ENCODE results near the gene FBXL16. TPM values are rescaled to one million over a fixed set of nuclear protein-coding genes. Genes with fewer than 3 reads are reported as not detected.

FBXL16 gene
- total RNA-seq, 4 donors from 2014 or later, result 13.7 to 23.1 (median 17.9) TPM

- Histone ChIP-seq H3K4me3 (peak within 1 kb of the TSS; percentile 38), H3K27ac (no peak within 1 kb of the TSS), H3K4me1 (peaks cover 54% of the 10 kb centered on the region), H3K36me3 (peaks cover 37% of the 10 kb centered on the region), H3K27me3 (peaks cover 4% of the 10 kb centered on the region), H3K9me3 (no peaks in the 10 kb centered on the region)
- WGBS, result 0% methylated on average over 3 of the region's 73 CpGs
- DNase-seq (ENCODE audit: low spot score in 2 of 2), result no peak
- no peak for TF ChIP-seq EP300 (IDR thresholded peaks at IDR 0.05)
- TF ChIP-seq POLR2AphosphoS5 (IDR thresholded peaks at IDR 0.05), result no peak
- TF ChIP-seq CTCF (IDR thresholded peaks at IDR 0.05), result no peak
- TF ChIP-seq POLR2A (IDR thresholded peaks at IDR 0.05), result no peak
Observed at GRCh38 chr16:674968-675883, 30.4 kb downstream of the FBXL16 start, which contains the start of gene RHBDL1. Gene RHBDL1, plus strand, starts transcription at chr16:675671. Its CDS starts 120 bp downstream, at chr16:675791.

- Histone ChIP-seq H3K4me1 (peaks cover 50% of the 10 kb centered on the region), H3K27ac (no peak overlapping the region), H3K27me3 (peaks cover 4% of the 10 kb centered on the region), H3K9me3 (no peaks in the 10 kb centered on the region), H3K36me3 (peaks cover 46% of the 10 kb centered on the region), H3K4me3 (no peak overlapping the region)
- TF ChIP-seq CTCF (IDR thresholded peaks at IDR 0.05) (no peak), POLR2A (IDR thresholded peaks at IDR 0.05) (no peak), EP300 (IDR thresholded peaks at IDR 0.05) (no peak), POLR2AphosphoS5 (IDR thresholded peaks at IDR 0.05) (no peak)
- WGBS, result 70% methylated on average over 6 of the region's 22 CpGs
- no peak for DNase-seq (ENCODE audit: low spot score in 2 of 2)
Observed at GRCh38 chr16:674214-674881, 31.3 kb downstream of the FBXL16 start.

DNA sequence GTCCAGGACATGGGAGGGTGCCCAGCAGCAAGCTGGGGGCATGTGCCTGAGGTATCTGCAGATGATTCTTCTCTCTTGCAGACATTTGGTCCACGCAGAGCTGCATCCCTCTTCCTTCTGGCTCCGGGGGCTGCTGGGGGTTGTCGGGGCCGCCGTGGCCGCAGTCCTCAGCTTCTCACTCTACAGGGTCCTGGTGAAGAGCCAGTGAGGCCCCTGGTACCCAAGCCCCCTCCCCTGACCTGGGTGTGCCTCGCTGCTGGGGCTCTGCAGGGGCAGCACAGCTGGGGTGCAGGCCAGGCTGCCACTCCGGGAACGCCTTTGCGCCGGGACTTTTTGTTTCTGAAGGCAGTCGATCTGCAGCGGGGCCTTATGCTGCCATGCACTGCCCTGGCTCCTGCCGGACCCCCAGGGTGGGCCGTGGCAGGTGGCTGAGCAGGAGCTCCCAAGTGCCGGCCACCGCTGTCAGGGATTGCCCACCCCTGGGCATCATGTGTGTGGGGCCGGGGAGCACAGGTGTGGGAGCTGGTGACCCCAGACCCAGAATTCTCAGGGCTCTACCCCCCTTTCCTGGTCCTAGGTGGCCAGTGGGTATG is 32.1 kb downstream of the FBXL16 start:
- Histone ChIP-seq H3K4me3 (no peak overlapping the region), H3K27ac (no peak overlapping the region), H3K27me3 (peaks cover 4% of the 10 kb centered on the region), H3K9me3 (no peaks in the 10 kb centered on the region), H3K36me3 (peaks cover 51% of the 10 kb centered on the region), H3K4me1 (peaks cover 50% of the 10 kb centered on the region)
- TF ChIP-seq CTCF (IDR thresholded peaks at IDR 0.05), result no peak
- no peak for TF ChIP-seq EP300 (IDR thresholded peaks at IDR 0.05)
- no peak for DNase-seq (ENCODE audit: low spot score in 2 of 2)
- no CpG with 5 or more reads among the region's 18 CpGs for WGBS

GRCh38 chr16:672851-673250 is 32.8 kb downstream of the FBXL16 start:
- H3K9me3 ChIP-seq, result no peaks in the 10 kb centered on the region
- 96% methylated on average over 20 of the region's 21 CpGs for WGBS
- peaks cover 44% of the 10 kb centered on the region for H3K4me1 ChIP-seq
- peaks cover 4% of the 10 kb centered on the region for H3K27me3 ChIP-seq
- no peak for DNase-seq (ENCODE audit: low spot score in 2 of 2)
- peaks cover 51% of the 10 kb centered on the region for H3K36me3 ChIP-seq
- H3K4me3 ChIP-seq, result no peak overlapping the region
- TF ChIP-seq EP300 (IDR thresholded peaks at IDR 0.05) (no peak), POLR2AphosphoS5 (IDR thresholded peaks at IDR 0.05) (no peak), CTCF (IDR thresholded peaks at IDR 0.05) (no peak), POLR2A (IDR thresholded peaks at IDR 0.05) (no peak)
- H3K27ac ChIP-seq, result no peak overlapping the region

- Histone ChIP-seq H3K4me1 (peaks cover 44% of the 10 kb centered on the region), H3K27ac (no peak overlapping the region), H3K4me3 (no peak overlapping the region), H3K36me3 (peaks cover 51% of the 10 kb centered on the region), H3K9me3 (no peaks in the 10 kb centered on the region), H3K27me3 (peaks cover 2% of the 10 kb centered on the region)
- no peak for DNase-seq (ENCODE audit: low spot score in 2 of 2)
- 92% methylated on average over 11 of the region's 19 CpGs for WGBS
- TF ChIP-seq POLR2A (IDR thresholded peaks at IDR 0.05) (no peak), EP300 (IDR thresholded peaks at IDR 0.05) (no peak)
Observed at GRCh38 chr16:672371-672770, 33.2 kb downstream of the FBXL16 start.

Data from suprapubic skin (tissue), 4 donors.